Measurements from ENCODE around the gene NANP. TPM values are rescaled to one million over a fixed set of nuclear protein-coding genes. Genes with fewer than 3 reads are reported as not detected.
A peak's percentile ranks its signal among the peaks of the same experiment; 100 is the strongest.

The NANP gene
- total and polyA plus RNA-seq, 2 of the 13 experiments (the other 11 are each of a cell fraction or from before 2014, with no cell fraction given), result 8.9 to 21.5 TPM

- TF ChIP-seq ZNF362 (CRISPR knock-in tag; IDR thresholded peaks at IDR 0.05; ENCODE audit: borderline replicate concordance), result no peak
- TF ChIP-seq PCBP2 (optimal IDR thresholded peaks at IDR 0.05; ENCODE audit: low read depth, low read length, poor library complexity, severe bottlenecking), result no peak
- no peak for TF ChIP-seq AKNA (CRISPR knock-in tag; IDR thresholded peaks at IDR 0.05; ENCODE audit: borderline replicate concordance)
- TF ChIP-seq ELK4 (CRISPR knock-in tag; IDR thresholded peaks at IDR 0.05; ENCODE audit: borderline replicate concordance), result no peak
- TF ChIP-seq MLXIP (CRISPR knock-in tag; IDR thresholded peaks at IDR 0.05; ENCODE audit: borderline replicate concordance), result 0 out of 2 replicates have a peak, but pooled peaks have one; percentile 0
- no peak; the same call in 1 of the 2 replicates for TF ChIP-seq NFYB (CRISPR knock-in tag; IDR thresholded peaks at IDR 0.05)
- TF ChIP-seq ZNF232 (CRISPR knock-in tag; IDR thresholded peaks at IDR 0.05; ENCODE audit: borderline replicate concordance), result no peak
- TF ChIP-seq NRL (CRISPR knock-in tag; IDR thresholded peaks at IDR 0.05; ENCODE audit: borderline replicate concordance), result 0 out of 2 replicates have a peak, but pooled peaks have one; percentile 96
- TF ChIP-seq HBP1 (CRISPR knock-in tag; IDR thresholded peaks at IDR 0.05; ENCODE audit: low read depth), result no peak
- TF ChIP-seq PCBP1 (IDR thresholded peaks at IDR 0.05; ENCODE audit: borderline replicate concordance, low read depth, low read length), result no peak
- 0 out of 2 replicates have a peak, but pooled peaks have one; percentile 65 for TF ChIP-seq DMTF1 (CRISPR knock-in tag; IDR thresholded peaks at IDR 0.05)
Observed at GRCh38 chr20:25624500-25624939, 706 bp upstream of the NANP start (continued).

All from HepG2 (cell line).